ENCODE data around the gene ARHGEF16.

DNA sequence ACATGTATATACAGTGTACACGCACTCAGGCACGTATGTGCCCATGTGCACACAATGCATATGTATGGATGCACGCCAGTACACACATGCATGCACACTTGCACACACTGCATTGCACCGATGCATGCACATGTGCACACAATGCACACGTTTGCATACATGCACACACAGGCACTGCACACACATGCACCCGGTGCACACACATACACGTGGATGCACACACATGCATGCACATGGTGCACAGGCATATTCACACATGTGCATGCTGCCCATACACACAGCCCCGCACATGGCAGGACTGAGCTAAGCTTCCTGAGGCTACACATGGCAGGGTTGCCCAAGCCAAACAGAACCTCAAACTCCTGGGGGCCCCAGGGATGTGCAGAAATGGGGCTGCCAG lies 19.6 kb downstream of the ARHGEF16 start:
- TF ChIP-seq, protein P1, sequence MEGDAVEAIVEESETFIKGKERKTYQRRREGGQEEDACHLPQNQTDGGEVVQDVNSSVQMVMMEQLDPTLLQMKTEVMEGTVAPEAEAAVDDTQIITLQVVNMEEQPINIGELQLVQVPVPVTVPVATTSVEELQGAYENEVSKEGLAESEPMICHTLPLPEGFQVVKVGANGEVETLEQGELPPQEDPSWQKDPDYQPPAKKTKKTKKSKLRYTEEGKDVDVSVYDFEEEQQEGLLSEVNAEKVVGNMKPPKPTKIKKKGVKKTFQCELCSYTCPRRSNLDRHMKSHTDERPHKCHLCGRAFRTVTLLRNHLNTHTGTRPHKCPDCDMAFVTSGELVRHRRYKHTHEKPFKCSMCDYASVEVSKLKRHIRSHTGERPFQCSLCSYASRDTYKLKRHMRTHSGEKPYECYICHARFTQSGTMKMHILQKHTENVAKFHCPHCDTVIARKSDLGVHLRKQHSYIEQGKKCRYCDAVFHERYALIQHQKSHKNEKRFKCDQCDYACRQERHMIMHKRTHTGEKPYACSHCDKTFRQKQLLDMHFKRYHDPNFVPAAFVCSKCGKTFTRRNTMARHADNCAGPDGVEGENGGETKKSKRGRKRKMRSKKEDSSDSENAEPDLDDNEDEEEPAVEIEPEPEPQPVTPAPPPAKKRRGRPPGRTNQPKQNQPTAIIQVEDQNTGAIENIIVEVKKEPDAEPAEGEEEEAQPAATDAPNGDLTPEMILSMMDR (IDR thresholded peaks at IDR 0.05 in 8 of 11, conservative IDR thresholded peaks at IDR 0.05 in 3 of 11) = no peak
- TF ChIP-seq POLR2A (IDR thresholded peaks at IDR 0.05) (no peak), POLR2AphosphoS5 (IDR thresholded peaks at IDR 0.05) (no peak)

Measured in spleen (tissue), 7 donors.